ENCODE data around the gene CDON.

Gene CDON

DNA sequence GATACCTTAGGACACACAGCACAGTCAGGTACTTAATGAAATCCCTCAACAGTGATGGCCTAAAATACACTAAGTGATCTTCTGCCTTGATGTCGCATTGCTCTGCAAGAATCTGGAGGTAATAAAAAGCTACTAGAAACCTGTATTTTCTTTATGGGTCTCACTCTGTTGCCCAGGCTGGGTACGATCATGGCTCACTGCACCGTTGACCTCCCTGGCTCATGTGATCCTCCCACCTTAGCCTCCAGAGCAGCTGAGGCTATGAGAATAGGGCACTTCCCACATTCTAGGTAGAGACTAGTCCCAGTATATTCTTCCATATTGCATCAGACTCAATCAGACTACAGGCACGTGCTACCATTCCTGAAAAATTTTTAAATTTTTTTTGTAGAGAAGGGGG, 95.2 kb downstream of the CDON start:
- TF ChIP-seq ZBTB7A (IDR thresholded peaks at IDR 0.05; ENCODE audit: low read depth): no peak

DNA sequence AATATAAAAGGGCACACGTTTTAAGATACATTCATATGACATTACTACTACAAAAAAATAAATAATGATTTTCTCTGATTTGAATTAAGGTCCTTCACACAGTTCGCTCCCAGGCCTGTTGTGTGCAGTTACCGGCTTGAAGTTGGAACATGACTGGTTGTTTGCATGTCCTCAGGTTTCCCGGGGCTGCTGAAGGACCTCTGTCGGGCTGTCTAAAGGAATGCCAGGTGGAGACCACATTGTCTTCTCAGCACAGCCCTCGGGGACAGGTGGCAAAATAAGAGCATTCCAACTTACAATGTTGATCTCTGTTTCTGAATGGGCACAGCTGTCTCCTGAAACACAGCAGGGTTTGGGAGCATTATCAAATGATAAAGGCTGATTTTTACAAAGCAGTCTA, 101.9 kb downstream of the CDON start:
- TF ChIP-seq, protein P1, sequence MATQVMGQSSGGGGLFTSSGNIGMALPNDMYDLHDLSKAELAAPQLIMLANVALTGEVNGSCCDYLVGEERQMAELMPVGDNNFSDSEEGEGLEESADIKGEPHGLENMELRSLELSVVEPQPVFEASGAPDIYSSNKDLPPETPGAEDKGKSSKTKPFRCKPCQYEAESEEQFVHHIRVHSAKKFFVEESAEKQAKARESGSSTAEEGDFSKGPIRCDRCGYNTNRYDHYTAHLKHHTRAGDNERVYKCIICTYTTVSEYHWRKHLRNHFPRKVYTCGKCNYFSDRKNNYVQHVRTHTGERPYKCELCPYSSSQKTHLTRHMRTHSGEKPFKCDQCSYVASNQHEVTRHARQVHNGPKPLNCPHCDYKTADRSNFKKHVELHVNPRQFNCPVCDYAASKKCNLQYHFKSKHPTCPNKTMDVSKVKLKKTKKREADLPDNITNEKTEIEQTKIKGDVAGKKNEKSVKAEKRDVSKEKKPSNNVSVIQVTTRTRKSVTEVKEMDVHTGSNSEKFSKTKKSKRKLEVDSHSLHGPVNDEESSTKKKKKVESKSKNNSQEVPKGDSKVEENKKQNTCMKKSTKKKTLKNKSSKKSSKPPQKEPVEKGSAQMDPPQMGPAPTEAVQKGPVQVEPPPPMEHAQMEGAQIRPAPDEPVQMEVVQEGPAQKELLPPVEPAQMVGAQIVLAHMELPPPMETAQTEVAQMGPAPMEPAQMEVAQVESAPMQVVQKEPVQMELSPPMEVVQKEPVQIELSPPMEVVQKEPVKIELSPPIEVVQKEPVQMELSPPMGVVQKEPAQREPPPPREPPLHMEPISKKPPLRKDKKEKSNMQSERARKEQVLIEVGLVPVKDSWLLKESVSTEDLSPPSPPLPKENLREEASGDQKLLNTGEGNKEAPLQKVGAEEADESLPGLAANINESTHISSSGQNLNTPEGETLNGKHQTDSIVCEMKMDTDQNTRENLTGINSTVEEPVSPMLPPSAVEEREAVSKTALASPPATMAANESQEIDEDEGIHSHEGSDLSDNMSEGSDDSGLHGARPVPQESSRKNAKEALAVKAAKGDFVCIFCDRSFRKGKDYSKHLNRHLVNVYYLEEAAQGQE (IDR thresholded peaks at IDR 0.05; ENCODE audit: low read depth): no peak
- TF ChIP-seq NFIC (IDR thresholded peaks at IDR 0.05) (no peak), FOXM1 (IDR thresholded peaks at IDR 0.05; ENCODE audit: borderline replicate concordance, low read depth) (no peak), TAF1 (IDR thresholded peaks at IDR 0.05; ENCODE audit: low read depth) (no peak), CEBPB (IDR thresholded peaks at IDR 0.05) (no peak), ZBTB7A (IDR thresholded peaks at IDR 0.05; ENCODE audit: low read depth) (no peak), EGR1 (IDR thresholded peaks at IDR 0.05) (no peak), CREB1 (IDR thresholded peaks at IDR 0.05; ENCODE audit: low read depth) (no peak), TEAD4 (IDR thresholded peaks at IDR 0.05) (no peak), EP300 (IDR thresholded peaks at IDR 0.05; ENCODE audit: borderline replicate concordance) (no peak), TCF12 (IDR thresholded peaks at IDR 0.05; ENCODE audit: low read depth) (no peak), YY1 (IDR thresholded peaks at IDR 0.05; ENCODE audit: low read depth) (no peak), RAD21 (IDR thresholded peaks at IDR 0.05; ENCODE audit: low read depth) (no peak)
- TF ChIP-seq, protein P2, sequence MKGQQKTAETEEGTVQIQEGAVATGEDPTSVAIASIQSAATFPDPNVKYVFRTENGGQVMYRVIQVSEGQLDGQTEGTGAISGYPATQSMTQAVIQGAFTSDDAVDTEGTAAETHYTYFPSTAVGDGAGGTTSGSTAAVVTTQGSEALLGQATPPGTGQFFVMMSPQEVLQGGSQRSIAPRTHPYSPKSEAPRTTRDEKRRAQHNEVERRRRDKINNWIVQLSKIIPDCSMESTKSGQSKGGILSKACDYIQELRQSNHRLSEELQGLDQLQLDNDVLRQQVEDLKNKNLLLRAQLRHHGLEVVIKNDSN (IDR thresholded peaks at IDR 0.05): no peak
- TF ChIP-seq, protein P3, sequence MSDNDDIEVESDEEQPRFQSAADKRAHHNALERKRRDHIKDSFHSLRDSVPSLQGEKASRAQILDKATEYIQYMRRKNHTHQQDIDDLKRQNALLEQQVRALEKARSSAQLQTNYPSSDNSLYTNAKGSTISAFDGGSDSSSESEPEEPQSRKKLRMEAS (IDR thresholded peaks at IDR 0.05): no peak

DNA sequence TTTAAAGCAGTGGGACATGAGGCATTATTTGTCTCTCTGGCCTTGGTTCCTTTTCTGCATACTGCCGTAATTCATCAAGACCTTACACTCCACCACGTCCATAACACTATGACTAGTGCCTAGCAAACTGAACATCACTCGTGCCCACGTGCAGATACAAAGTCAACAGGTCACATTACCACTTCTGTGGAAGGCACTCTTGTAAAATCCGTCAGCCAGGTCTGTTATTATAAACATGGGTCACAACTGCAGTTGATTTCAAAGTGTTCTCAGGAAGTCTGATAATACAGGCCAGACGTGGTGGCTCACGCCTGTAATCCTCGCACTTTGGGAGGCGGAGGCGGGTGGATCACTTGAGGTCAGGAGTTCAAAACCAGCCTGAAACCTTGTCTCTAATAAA, 102.7 kb downstream of the CDON start:
- TF ChIP-seq, protein P1 (IDR thresholded peaks at IDR 0.05; ENCODE audit: low read depth): no peak
- TF ChIP-seq NFIC (IDR thresholded peaks at IDR 0.05): no peak
- no peak for TF ChIP-seq RAD21 (IDR thresholded peaks at IDR 0.05; ENCODE audit: low read depth)
- TF ChIP-seq TCF12 (IDR thresholded peaks at IDR 0.05; ENCODE audit: low read depth): no peak
- TF ChIP-seq, protein P3 (IDR thresholded peaks at IDR 0.05): no peak
- TF ChIP-seq, protein P2 (IDR thresholded peaks at IDR 0.05): no peak
- no peak for TF ChIP-seq TEAD4 (IDR thresholded peaks at IDR 0.05)
- TF ChIP-seq EGR1 (IDR thresholded peaks at IDR 0.05): no peak
- no peak for TF ChIP-seq CREB1 (IDR thresholded peaks at IDR 0.05; ENCODE audit: low read depth)
- TF ChIP-seq ZBTB7A (IDR thresholded peaks at IDR 0.05; ENCODE audit: low read depth): no peak
- TF ChIP-seq CEBPB (IDR thresholded peaks at IDR 0.05): no peak
- TF ChIP-seq FOXM1 (IDR thresholded peaks at IDR 0.05; ENCODE audit: borderline replicate concordance, low read depth): no peak
- TF ChIP-seq YY1 (IDR thresholded peaks at IDR 0.05; ENCODE audit: low read depth): no peak
- no peak for TF ChIP-seq EP300 (IDR thresholded peaks at IDR 0.05; ENCODE audit: borderline replicate concordance)
- TF ChIP-seq TAF1 (IDR thresholded peaks at IDR 0.05; ENCODE audit: low read depth): no peak

DNA sequence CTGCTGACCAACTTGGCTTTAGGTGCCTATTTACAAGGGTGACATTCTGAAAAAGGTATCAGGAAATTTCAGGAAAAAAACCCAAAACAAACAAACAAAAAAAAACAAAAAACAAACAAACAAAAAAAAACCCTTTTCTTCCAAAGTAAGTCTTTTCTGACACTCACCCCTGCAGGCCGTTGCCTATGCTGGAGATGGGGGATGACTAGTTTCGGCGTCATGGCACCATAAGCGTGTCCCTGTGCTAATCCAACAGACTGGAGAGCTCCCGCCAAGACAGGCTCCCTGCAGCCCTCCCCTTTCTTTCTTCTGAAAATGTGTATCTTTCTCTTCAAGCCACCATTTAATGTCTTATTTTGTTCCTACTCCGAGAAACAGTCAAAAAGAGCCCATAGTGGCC, 103.2 kb downstream of the CDON start:
- TF ChIP-seq CEBPB (IDR thresholded peaks at IDR 0.05): no peak
- TF ChIP-seq CREB1 (IDR thresholded peaks at IDR 0.05; ENCODE audit: low read depth): no peak
- TF ChIP-seq, protein P1 (IDR thresholded peaks at IDR 0.05; ENCODE audit: low read depth): no peak
- TF ChIP-seq TEAD4 (IDR thresholded peaks at IDR 0.05): no peak
- no peak for TF ChIP-seq NFIC (IDR thresholded peaks at IDR 0.05)
- no peak for TF ChIP-seq TAF1 (IDR thresholded peaks at IDR 0.05; ENCODE audit: low read depth)
- no peak for TF ChIP-seq FOXM1 (IDR thresholded peaks at IDR 0.05; ENCODE audit: borderline replicate concordance, low read depth)
- no peak for TF ChIP-seq ZBTB7A (IDR thresholded peaks at IDR 0.05; ENCODE audit: low read depth)

DNA sequence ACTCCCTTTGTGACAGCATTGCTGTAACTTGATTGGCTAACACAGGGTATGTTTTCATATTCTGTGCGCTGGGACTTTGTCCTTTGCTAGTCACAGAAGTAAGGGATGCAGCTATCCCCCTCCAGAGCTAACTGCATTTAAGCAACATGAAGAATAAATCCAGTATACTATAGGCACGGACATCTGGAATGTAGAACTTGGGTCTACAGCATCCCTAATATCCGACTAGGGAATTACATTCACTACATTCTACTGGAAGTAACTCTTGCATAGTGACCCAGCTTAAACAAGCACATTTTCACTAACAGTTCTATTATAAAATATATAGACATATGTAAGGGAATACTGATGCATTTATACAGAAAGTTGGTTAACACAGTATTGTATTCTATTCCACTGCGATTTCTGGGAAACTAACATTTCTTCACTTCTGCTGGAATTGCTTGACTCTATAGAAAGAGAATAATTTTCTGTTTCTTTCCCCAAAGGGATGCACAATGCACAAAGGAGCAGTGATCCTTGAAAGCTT, 103.7 kb downstream of the CDON start:
- TF ChIP-seq, protein P3 (IDR thresholded peaks at IDR 0.05): no peak

All from Ishikawa (cell line).